ENCODE data around the gene CLTCL1.
"Not testable (repeated sequence)": the region's sequence is repeated elsewhere in the genome, so short reads cannot be mapped to it uniquely, and the experiment has no call there.

CLTCL1 gene

DNA sequence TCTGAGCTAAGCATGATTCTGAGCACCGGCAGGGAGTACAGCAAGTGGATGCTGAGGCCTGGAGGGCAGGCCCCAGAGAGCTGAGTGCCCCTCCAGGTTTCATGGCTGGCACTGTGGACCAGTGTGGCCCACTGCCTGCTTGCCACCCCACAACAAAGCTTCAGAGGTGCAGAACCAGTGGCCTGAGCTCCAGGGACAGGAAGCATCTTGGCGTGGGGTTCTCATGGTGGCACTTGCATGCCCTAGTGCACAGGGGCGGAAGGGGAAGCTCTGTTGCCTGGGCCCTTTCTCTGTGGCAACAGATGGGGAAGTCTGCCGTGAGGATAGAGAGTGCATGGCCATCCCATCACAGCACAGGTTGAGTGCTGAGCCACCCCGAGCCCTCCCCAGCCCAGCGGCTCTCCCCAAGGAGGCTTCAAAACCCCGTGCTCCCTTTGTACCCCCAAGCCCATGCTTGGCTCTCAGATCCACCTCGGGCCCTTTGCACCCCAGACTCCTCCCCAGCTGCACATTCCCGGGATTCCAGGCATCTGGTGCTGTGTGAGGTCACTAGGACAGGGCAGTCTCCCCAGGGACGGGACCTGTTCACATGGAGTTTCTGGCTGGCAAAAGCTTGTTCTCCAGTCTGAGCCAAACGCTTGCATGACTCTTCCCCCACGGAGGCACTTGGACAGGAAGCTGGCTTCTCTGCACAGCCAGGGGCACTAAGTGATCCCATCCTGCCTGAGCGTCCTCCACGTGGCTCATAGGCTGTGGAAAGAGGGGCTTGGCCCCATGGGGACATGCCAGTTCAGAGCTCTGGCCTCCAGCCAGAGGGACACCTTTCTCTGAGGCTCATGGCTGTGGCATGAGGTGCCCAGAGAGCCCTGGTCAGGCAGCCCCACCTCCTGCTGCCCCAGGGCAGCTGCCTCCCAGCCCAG lies 117.2 kb downstream of the CLTCL1 start:
- no peak for DNase-seq

GRCh38 chr22:19173047-19174035 lies 118.2 kb downstream of the CLTCL1 start:
- no peak for DNase-seq

DNA sequence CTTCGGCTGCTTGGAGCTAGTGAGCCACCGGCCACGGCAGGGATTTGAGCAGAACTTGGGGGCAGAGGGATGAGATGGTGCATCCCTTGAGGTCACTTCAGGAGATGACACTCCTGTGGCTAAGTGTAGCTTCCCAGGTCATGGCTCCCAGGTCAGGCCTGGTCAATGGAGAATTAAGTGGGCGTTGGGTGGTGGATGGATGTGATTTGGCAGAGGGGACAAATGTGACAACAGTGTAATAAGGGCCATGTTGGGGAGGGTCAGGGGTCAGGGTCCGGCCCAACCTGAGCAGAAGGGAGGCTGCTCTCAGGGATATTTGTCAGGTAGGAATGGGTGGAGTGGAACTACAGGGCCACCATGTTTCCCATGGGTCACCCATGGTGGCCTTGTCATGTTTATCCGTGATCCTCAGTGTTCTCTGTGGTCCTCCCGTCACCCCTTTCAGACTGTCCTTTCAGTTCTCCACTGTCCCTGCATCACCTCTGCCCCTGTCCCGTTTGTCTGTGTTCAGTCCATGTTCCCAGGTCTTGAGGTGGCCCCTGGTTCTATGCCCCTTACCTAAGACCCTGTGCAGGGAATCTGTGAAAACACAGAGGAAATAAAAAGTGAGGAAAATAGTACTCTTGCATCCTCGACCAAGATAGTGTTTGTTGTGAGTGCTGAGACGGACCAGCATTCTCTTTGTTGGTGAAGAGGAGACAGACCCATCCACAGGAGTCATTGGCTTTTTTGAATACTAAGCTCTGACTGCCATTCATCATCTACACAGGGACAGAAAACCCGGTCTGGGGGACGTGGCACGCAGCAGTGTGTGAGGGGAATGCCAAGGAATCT lies 119.1 kb downstream of the CLTCL1 start:
- DNase-seq: no peak

DNA sequence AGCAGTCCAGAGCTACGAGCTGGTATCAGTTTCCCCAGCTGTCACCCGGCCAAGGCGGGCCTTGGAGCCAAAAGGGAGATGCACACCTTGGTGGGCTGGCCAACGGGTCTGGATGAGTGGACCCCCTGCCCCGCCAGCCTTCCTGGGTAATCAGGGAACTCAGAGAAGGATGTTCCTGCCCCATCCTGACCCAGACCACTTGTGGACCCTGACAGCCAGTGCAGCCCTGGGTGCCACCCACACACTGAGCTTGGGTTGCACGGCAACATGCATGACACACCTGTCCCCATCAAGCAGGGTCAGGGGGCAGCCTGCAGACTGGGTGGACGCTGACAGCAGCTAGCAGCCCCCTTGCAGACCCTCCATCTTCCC lies 121.6 kb downstream of the CLTCL1 start:
- DNase-seq: no peak

GRCh38 chr22:19169002-19169946 lies 122.2 kb downstream of the CLTCL1 start:
- DNase-seq: no peak

- no peak for DNase-seq
Observed at GRCh38 chr22:19168088-19168890, 123.2 kb downstream of the CLTCL1 start.

- no peak for DNase-seq
Observed at GRCh38 chr22:19167106-19167869, 124.2 kb downstream of the CLTCL1 start.

DNA sequence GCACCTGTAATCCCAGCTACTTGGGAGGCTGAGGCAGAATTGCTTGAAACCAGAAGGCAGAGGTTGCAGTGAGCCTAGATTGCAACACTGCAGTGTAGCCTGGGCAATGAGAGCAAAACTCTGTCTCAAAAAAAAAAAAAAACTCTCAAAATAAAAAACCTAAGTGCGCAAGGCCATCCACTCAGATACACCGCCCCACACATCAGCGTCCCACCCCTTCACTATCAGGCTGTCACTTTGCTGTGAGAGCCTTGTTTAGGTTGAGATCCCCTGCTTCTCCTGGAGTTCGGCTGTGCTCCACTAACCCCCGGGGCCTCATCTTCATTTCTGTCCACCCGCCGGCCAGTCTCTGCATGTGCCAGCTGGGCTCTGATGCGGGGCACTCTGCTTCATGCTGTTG lies 125.1 kb downstream of the CLTCL1 start:
- no peak for DNase-seq

DNA sequence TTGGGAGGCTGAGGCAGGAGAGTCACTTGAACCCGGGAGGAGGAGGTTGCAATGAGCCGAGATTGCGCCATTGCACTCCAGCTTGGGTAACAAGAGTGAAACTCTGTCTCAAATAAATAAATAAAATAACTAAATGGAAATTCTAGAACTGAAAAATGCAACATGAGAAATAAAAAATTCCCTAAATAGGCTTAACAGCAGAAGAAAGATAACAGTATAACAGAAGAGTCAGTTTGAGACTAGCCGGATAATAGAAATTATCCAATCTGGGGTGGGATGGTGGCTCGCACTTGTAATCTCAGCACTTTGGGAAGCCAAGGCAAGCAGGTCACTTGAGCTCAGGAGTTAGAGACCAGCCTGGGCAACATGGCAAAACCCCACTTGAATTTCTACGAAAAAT lies 127.1 kb downstream of the CLTCL1 start:
- no peak for DNase-seq

DNA sequence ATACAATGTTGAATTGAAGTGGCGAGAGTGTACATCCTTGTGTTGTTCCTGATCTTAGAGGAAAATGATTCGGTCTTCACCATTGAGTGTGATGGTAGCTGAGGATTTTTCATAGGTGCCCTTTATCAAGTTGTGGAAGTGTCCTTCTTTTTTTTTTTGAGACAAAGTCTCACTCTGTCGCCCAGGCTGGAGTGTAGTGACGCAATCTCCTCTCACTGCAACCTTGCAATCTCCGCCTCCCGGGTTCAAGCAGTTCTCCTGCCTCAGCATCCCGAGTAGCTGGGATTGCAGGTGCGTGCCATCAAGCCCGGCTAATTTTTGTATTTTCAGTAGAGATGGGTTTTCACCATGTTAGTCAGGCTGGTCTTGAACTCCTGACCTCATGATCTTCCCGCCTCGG lies 132.9 kb downstream of the CLTCL1 start:
- DNase-seq: not testable (repeated sequence)

- not testable (repeated sequence) for DNase-seq
Observed at GRCh38 chr22:19156109-19156508, 135.4 kb downstream of the CLTCL1 start.

- no peak for DNase-seq
Observed at GRCh38 chr22:19152942-19153883, 138.3 kb downstream of the CLTCL1 start.

GRCh38 chr22:19151329-19152191 lies 140.0 kb downstream of the CLTCL1 start:
- DNase-seq: no peak

DNA sequence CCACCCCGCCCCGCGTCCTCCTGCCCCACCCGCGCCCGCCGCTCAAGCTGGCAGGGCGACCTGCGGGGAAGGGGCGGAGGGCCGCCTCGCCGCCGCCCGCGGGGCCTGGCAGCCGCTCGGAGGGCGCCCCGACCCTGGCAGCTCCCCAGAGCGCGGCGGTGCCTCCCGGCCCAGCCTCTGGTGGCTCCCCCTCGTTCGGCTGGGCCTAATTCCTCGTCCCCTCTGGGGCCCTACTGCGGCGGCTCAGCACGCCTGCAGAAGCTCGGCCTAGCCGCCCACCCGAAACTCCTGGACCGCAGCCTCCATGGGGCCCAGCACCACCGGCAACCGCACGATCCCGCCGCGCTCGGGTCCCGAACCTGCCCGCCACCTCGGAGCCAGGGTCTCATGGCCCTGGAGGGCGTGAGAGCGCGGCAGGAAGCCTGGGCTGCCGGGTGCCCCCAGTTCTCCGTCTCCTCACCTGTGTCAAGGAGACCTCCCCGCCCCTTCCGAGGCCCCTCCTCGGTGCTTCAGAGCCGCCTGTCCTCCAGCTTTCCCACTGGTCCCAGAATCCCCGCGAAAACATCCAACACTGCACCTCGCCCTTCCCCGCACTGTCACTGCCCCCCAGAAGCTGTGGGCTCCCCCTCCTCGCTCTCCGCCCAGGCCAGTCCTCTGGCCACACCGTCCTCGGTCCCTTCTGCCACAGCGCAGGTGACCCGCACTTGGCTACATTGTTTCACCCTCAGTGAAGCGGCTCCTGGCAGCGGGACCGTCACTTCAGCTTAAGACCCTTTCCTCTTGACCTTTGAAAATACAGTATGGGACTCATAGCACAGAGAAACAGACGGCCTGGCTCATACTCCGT lies 140.8 kb downstream of the CLTCL1 start:
- DNase-seq: no peak

DNA sequence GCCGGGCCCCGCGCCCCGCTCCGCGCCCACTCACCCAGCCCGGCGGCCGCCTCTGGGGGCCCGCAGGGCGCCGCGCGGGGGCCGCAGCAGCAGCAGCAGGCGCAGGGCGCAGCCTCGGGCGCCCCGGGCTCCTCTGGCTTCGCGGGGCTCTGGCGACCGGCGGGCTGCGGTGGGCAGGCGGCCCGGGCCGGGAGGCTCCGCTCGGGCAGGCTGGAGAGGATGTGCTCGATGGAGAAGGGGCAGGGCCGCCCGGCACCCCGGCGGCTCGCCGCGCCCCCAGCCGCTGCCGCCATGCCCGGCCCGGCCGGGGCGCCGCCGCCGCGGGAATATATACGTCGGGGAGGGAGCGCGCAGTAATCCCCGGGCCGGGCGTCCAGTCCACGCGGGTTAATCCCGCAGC lies 141.5 kb downstream of the CLTCL1 start, which contains the start of gene GSC2:
Gene GSC2, minus strand, starts transcription at position 302 of the 400 bp plus-strand sequence. Its CDS starts 9 bp downstream, at position 293.
- DNase-seq: no peak
